Ovary (tissue), 9 donors: Measurements from ENCODE around the gene DEPDC4. TPM values are rescaled to one million over a fixed set of nuclear protein-coding genes. Genes with fewer than 3 reads are reported as not detected.

Experiments
- DNase-seq, 5 donors: peaks; one replicate each; pipeline ENCODE4 v3.0.0-alpha.2; 2019 to 2020
- H3K27ac ChIP-seq, 2 donors: fragments of 200-600 bp; one replicate each; pipeline versions ENCODE4 v1.5.1 to v1.8.0; 2019 to 2022
- H3K27me3 ChIP-seq: fragments of 200-600 bp; one replicate; pipeline ENCODE4 v1.8.0; 2022
- H3K36me3 ChIP-seq: fragments of 200-600 bp; sonication (generic); one replicate; pipeline ENCODE4 v1.5.1; 2019
- H3K4me1 ChIP-seq: one replicate; pipeline ENCODE4 v1.8.1; 2013; ENCODE audit warnings: mild to moderate bottlenecking, moderate library complexity; ENCODE audit not compliant: insufficient read depth
- H3K4me3 ChIP-seq: fragments of 200-600 bp; sonication (generic); one replicate; pipeline ENCODE4 v1.5.1; 2017
- H3K9me3 ChIP-seq, 2 donors: fragments of 200-600 bp in 1 of 2; sonication (generic) in 1 of 2; one replicate each; pipeline versions ENCODE4 v1.5.1 to v1.8.1; 2013 to 2019; ENCODE audit warnings: mild to moderate bottlenecking in 1 of 2, moderate library complexity in 1 of 2
- EP300 ChIP-seq: sonication (generic); formaldehyde crosslinking; IDR thresholded peaks from one replicate; pipeline ENCODE4 v1.6.1; 2017; ENCODE audit warnings: antibody characterized with exemption
- POLR2A ChIP-seq: fragments of 450-650 bp; IDR thresholded peaks from one replicate; pipeline ENCODE4 v1.6.1; 2017; ENCODE audit warnings: antibody characterized with exemption, mild to moderate bottlenecking, moderate library complexity
- WGBS, 3 donors: extraction: QIAGEN DNeasy Blood & Tissue Kit in 1 of 3; methylation state at CpG; one replicate each; pipeline versions ENCODE4 v1.1.5 to v1.1.7; 2013 to 2017; 5-methylcytosine and 5-hydroxymethylcytosine counted together
- intact Hi-C, 4 donors: fragments of 100-400 bp; cut with DNase I; formaldehyde crosslinking; loops; one replicate each; pipeline versions ENCODE4 v1.11.0 to v1.15.1; 2022 to 2023
- polyA plus RNA-seq, 2 donors: library from polyadenylated mRNA; stranded (reverse); fragments of 200-250 nt in 1 of 2; fragments of 350-450 nt in 1 of 2; fragmentation: Illumina TruSeq in 1 of 2; extraction: RNeasy Lipid Tissue Mini Kit (QIAGEN cat#74804) in 1 of 2; gene quantifications; one replicate each; pipeline ENCODE4 v1.2.3, GENCODE V29; 2013 to 2014
- total RNA-seq, 7 donors: library from RNA; depleted of rRNA in 2 of 7; stranded (reverse); fragments of >200 nt in 2 of 7; fragmentation: NEBNext Ultra II Directional in 3 of 7; extraction: Animal tissue kit (Norgen Biotek cat#: 25700) in 3 of 7; gene quantifications; one replicate each; pipeline versions ENCODE4 v1.1.0 to v1.2.4, GENCODE V29; 2016 to 2023
- TF ChIP-seq, protein P1 (sequence below), 3 donors: fragments of 450-650 bp in 2 of 3; fragments of 200-600 bp in 1 of 3; IDR thresholded peaks; one replicate each; pipeline versions ENCODE4 v1.5.1 to v1.8.0; 2016 to 2022; ENCODE audit warnings: antibody characterized with exemption in 3 of 3, mild to moderate bottlenecking in 1 of 3
- donor health status: DM: no; HTN: no; CAD: no; lungs with moderate emphysema.
- donor health status: DM: no; HTN: no; CAD: no.
- donor health status: Bipolar disorder and iron deficiency.
- donor health status: DM: yes; HTN: yes; CAD: no.
- donor health status: DM: no; HTN: no; CAD: no.
- donor health status: DM: yes; HTN: yes; CAD: no.

Gene DEPDC4
- total and polyA plus RNA-seq, 9 donors = 0.24 to 2.6 (median 0.99) TPM; not detected in 1

DNA sequence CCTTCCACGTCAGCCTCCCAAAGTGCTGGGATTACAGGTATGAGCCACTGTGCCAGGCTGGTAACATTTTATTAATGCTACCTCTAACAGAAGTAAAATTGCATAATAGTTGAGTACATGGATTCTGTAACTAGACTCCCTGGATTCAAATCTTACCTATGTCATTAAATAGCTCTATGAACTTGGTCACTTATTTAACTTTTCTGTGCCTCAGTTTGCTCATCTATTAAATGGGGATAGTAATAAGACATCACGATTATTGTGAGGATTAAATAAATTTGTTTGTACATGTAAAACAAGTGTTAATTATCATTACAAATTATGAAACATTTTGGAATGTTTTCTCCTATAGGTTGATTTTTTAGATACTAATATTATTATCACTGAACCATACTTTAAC, 59.6 kb downstream of the DEPDC4 start:
- intact Hi-C loops = no loop called here
- Histone ChIP-seq H3K9me3 (no peaks in the 10 kb centered on the region), H3K27me3 (no peaks in the 10 kb centered on the region), H3K27ac (no peak overlapping the region), H3K4me3 (no peak overlapping the region), H3K4me1 (no peaks in the 10 kb centered on the region), H3K36me3 (no peaks in the 10 kb centered on the region)
- WGBS, 3 donors = 94 to 97% (median 96%) methylated on average over 2 of the region's 2 CpGs
- TF ChIP-seq, protein P1, sequence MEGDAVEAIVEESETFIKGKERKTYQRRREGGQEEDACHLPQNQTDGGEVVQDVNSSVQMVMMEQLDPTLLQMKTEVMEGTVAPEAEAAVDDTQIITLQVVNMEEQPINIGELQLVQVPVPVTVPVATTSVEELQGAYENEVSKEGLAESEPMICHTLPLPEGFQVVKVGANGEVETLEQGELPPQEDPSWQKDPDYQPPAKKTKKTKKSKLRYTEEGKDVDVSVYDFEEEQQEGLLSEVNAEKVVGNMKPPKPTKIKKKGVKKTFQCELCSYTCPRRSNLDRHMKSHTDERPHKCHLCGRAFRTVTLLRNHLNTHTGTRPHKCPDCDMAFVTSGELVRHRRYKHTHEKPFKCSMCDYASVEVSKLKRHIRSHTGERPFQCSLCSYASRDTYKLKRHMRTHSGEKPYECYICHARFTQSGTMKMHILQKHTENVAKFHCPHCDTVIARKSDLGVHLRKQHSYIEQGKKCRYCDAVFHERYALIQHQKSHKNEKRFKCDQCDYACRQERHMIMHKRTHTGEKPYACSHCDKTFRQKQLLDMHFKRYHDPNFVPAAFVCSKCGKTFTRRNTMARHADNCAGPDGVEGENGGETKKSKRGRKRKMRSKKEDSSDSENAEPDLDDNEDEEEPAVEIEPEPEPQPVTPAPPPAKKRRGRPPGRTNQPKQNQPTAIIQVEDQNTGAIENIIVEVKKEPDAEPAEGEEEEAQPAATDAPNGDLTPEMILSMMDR (IDR thresholded peaks at IDR 0.05) = no peak
- TF ChIP-seq EP300 = no peak
- no peak for TF ChIP-seq POLR2A
- no peak for DNase-seq

DNA sequence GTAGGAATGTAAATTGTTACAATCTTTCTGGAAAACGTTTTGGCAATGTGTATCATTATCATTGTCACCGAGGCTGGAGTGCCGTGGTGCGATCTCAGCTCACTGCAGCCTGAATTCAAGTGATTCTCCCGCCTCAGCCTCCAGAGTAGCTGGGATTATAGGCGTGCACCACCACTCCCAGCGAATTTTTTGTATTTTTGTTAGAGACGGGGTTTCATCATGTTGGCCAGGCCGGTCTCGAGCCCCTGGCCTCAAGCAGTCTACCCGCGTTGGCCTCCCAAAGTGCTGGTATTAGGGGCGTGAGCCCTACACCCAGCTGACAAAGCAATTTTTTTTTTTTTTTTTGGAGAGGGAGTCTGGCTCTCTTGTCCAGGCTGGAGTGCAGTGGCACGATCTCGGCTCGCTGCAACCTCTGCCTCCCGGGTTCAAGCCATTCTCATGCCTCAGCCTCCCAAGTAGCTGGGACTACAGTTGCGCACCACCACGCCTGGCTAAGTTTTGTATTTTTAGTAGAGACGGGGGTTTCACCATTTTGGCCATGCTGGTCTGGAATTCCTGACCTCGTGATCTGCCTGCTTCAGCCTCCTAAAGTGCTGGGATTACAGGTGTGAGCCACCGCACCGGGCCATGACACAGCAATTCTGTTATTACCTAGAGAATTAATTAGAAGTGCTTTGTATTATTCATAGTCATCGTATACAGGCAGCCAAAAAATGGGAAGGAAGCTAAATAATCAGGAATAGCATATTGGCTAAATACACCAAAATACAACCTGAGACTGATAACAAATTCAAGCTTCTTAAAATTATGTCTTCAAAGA, 65.1 kb downstream of the DEPDC4 start:
- intact Hi-C loops = no loop called here
- no peaks in the 10 kb centered on the region for H3K36me3 ChIP-seq
- TF ChIP-seq POLR2A (no peak), EP300 (no peak)
- TF ChIP-seq, protein P1 (IDR thresholded peaks at IDR 0.05) = no peak
- H3K4me3 ChIP-seq = peak overlapping the region; percentile 56
- DNase-seq = no peak
- peaks cover 4% of the 10 kb centered on the region for H3K4me1 ChIP-seq
- no peaks in the 10 kb centered on the region for H3K9me3 ChIP-seq
- H3K27me3 ChIP-seq = no peaks in the 10 kb centered on the region
- 75 to 82% (median 79%) methylated on average over 24 of the region's 24 CpGs for WGBS, 3 donors
- no peak overlapping the region for H3K27ac ChIP-seq

DNA sequence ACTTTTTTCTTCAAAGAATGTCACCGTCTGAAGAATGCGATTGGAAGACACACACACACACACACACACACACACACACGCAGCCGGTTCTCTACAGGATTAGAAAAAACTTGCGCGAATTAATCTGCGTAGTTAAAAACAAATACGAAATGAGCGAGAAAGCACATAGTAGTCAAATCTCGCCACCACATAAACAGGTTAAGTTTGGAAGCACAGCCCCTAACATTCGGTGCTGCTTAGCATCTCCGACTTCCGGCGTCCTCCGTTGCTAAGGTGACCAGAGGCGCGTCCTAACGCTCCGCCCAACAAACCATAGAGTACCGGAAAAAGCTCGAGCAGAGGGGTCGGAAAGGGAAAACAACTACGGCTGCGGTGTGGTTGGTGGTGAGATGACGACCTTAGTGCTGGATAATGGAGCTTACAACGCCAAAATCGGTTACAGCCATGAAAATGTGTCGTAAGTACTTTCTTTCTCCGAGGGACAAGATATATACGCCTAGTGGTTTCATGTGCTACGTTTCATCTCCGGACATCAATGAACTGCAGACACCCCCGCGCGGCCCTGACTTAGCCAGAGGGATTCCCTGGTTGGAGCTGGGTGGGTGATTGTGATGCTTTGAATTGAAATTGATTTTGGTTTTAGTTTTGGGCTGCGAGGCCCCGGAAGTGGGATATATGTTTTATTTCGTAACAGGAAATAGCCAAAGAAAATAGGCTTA, 66.3 kb downstream of the DEPDC4 start, which contains the start of gene ACTR6:
Gene ACTR6 (plus strand): TSS at position 353 of the 719 bp plus-strand sequence. CDS start 37 bp downstream, at position 390.
- peak; percentile 95 to 97 (median 96) for DNase-seq
- Histone ChIP-seq H3K4me3 (peak within 1 kb of the TSS; percentile 56), H3K9me3 (no peaks in the 10 kb centered on the region), H3K4me1 (peaks cover 4% of the 10 kb centered on the region), H3K27me3 (no peaks in the 10 kb centered on the region), H3K36me3 (no peaks in the 10 kb centered on the region), H3K27ac (peak within 1 kb of the TSS; percentile 52 to 77)
- TF ChIP-seq EP300 (no peak), POLR2A (peak; percentile 35)
- TF ChIP-seq, protein P1 (IDR thresholded peaks at IDR 0.05) = peak in 2 of 3 donors; percentile 17 to 21
- intact Hi-C loops = no loop called here
- WGBS, 3 donors = 0% methylated on average over 38 of the region's 38 CpGs

DNA sequence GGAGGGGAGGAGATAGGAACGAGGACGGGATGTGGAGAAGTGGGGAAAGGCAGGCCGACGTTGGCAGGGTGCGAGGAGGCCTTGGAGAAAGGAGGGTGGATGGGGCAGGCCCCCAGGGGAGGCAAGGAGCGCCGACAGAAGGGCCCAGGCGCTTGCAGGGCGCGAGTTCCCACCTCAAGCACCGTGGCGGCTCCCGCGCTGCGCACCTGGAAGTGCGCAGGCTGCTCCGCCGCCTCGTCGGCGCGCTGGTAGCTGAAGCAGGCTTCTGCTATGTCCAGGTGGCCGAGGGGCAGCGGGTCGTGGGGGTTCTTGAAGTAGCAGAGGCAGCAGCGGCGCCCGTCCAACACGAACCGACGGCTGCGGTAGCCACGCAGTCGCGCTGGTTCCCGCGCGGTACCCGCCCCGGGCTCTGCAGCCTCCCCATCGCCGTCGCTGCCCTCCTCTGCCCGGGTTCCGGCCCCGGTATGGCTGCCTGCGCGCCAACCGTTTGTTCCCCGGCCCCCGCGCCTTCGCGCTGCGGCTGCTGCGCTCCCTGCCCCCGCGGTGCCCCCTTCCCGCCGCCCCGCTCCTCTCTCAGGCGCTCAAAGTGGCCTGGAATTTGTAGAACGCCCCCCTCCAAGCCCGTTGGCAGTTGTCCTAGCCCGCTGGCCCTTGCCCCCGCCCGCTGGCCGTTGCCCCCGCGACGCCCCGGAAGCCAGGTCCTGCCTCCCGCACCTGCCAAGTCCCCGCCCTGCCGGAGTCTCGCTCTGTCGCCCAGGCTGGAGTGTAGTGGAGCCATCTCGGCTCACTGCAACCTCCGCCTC, 67.3 kb downstream of the DEPDC4 start:
- H3K9me3 ChIP-seq = no peaks in the 10 kb centered on the region
- H3K27ac ChIP-seq = peak overlapping the region; percentile 52 to 77
- TF ChIP-seq EP300 (no peak), POLR2A (no peak)
- TF ChIP-seq, protein P1 (IDR thresholded peaks at IDR 0.05) = no peak
- H3K27me3 ChIP-seq = no peaks in the 10 kb centered on the region
- intact Hi-C loops = no loop called here
- 2 to 4% (median 3%) methylated on average over 49 to 79 of the region's 79 CpGs for WGBS, 3 donors
- H3K4me3 ChIP-seq = peak overlapping the region; percentile 56
- DNase-seq = peak; percentile 60 to 79 (median 71)
- peaks cover 4% of the 10 kb centered on the region for H3K4me1 ChIP-seq
- H3K36me3 ChIP-seq = no peaks in the 10 kb centered on the region
